ENCODE measurements around the gene SLC13A2.

Gene SLC13A2

GRCh38 chr17:28534740-28535375 is 61.4 kb downstream of the SLC13A2 start:
- no peak for DNase-seq (ENCODE audit: low read depth)

- no peak for DNase-seq (ENCODE audit: low read depth)
These were observed 63.2 kb downstream of the SLC13A2 start for GRCh38 chr17:28536532-28537218.

DNA sequence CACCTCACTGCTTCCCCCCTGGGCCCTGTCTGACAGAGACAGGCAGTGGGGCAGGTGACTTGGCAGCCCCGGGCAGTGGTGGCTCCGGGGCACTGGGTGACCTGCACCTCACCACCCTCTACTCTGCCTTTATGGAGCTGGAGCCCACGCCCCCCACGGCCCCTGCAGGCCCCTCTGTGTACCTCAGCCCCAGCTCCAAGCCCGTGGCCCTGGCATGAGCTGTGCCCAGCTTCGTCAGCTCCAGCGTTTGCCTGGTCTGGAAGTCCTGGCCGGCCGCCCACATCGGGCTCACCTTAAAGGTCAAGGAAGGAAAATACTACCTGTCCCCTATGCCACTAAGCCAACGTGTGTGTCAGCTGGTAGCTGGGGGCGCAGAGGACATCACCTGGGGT is 63.8 kb downstream of the SLC13A2 start:
- no peak for DNase-seq (ENCODE audit: low read depth)

DNA sequence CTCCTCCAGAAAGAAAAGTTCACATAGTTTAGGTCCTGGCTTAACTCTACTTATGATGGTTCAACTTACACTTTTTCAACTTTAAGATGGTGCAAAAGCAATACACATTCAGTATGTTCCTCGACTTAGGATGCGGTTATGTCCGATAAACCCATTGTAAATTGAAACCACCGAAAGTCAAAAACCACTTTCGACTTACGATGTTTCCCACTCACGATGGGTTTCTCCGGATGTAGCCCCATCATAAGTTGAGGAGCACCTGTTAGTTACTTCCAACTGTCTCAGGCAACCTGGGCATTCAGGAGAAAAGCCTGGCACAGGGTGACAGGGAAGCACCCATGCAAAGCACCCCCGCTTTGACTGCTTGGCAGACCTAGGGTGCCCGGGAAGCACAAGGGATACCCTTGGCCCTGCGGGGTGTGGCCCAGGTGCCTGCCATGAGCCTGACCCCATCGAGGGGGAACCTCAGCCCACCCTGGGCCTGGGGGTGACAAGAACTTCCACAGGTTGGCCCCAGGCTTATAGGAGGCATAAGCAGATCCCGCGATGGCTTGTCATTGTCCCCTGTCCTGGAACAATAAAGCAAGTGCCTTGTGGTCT is 65.0 kb downstream of the SLC13A2 start:
- DNase-seq (ENCODE audit: low read depth) = no peak

DNA sequence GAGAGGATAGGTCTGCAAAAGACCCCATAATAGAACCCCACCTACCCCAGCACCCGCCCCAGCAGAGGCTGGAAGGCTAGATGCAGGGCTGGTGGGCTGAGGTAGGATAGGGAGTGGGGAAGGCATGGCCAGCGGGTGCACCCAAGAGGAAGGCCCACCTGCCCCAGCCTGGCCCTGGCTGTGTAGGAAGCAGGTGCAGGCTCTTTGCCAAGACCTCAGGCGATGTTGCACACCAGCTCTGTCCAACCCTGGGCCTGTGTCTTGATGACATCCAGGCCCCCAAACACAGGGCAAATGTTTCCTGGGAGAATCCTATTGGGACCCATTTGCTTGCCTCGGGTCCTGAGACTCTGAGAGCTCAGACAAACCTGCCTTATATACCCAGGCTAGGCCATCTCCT is 66.8 kb downstream of the SLC13A2 start:
- DNase-seq (ENCODE audit: low read depth) = no peak

GRCh38 chr17:28541439-28541838 is 68.0 kb downstream of the SLC13A2 start:
- DNase-seq (ENCODE audit: low read depth) = no peak

- DNase-seq (ENCODE audit: low read depth) = no peak
These were observed 71.1 kb downstream of the SLC13A2 start for GRCh38 chr17:28544402-28545140.

DNA sequence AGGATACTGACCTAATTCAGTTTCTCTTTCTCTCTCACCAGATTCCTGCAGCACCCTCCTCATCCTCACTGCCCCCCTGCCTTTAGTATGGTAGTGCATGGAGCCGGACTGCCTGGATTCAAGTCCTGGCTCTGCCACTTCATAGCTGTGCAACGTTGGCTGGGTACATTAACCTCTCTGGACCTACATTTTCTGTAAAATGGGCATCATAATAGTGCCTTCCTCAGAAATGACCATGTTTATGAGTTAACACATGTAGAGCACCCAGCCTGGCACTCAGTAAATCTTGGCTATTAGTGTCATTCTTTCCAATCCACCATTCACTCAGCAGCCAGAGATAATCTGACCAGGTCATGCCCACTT is 71.7 kb downstream of the SLC13A2 start:
- DNase-seq (ENCODE audit: low read depth) = no peak

DNA sequence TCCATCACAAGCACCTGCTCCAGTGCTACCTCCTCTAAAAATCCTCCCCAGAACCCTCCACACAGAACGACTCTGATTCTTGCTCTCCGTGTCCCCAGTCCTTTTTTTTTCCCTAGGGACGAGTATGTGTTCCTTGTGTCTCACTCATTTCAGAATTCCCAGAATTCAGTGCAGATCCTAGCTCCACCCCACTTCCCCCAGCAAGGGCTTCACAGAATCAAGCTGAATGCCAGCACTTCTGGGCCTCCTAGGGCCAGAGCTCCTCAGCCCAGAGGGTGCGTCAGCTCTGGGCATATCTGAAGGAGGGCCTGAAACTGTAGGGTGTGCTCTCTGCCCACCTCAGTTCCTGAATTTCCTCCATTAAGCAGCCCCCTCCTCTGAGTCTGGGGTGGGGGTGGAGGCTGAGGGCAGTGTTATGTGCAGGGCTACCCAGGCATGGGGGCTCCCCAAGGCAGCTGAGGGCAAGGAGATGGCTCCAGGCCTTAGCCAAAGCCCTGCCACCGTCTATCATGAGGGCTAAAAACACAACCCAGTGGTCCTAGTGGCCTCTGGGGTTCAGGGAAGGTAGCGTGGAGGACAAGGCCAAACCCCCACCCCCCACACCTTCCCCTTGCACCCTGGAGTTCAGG is 72.5 kb downstream of the SLC13A2 start:
- no peak for DNase-seq (ENCODE audit: low read depth)

GRCh38 chr17:28547096-28547622 is 73.7 kb downstream of the SLC13A2 start:
- no peak for DNase-seq (ENCODE audit: low read depth)

All from stimulated activated CD8-positive, alpha-beta memory T cell treated with anti-CD3 and anti-CD28 coated beads, Interleukin-15, amount 100 ng/mL, for 24 hours (primary cell).